ENCODE data around the gene HCFC1.

- TF ChIP-seq, protein P1, sequence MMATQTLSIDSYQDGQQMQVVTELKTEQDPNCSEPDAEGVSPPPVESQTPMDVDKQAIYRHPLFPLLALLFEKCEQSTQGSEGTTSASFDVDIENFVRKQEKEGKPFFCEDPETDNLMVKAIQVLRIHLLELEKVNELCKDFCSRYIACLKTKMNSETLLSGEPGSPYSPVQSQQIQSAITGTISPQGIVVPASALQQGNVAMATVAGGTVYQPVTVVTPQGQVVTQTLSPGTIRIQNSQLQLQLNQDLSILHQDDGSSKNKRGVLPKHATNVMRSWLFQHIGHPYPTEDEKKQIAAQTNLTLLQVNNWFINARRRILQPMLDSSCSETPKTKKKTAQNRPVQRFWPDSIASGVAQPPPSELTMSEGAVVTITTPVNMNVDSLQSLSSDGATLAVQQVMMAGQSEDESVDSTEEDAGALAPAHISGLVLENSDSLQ (IDR thresholded peaks at IDR 0.05) = no peak
- TF ChIP-seq LEF1 (IDR thresholded peaks at IDR 0.05; ENCODE audit: borderline replicate concordance) = no peak
- no peak for TF ChIP-seq FOXA1 (IDR thresholded peaks at IDR 0.05)
- TF ChIP-seq NFRKB (IDR thresholded peaks at IDR 0.05) = no peak
- no peak for TF ChIP-seq ELF4 (IDR thresholded peaks at IDR 0.05)
- TF ChIP-seq TARDBP (IDR thresholded peaks at IDR 0.05) = no peak
- TF ChIP-seq SP1 (IDR thresholded peaks at IDR 0.05) = no peak
- TF ChIP-seq ZNF384 (IDR thresholded peaks at IDR 0.05) = no peak
- TF ChIP-seq FOXK2 (IDR thresholded peaks at IDR 0.05) = no peak
- TF ChIP-seq L3MBTL2 (conservative IDR thresholded peaks at IDR 0.05) = no peak
- TF ChIP-seq ARNT (IDR thresholded peaks at IDR 0.05) = no peak
- TF ChIP-seq SUZ12 (IDR thresholded peaks at IDR 0.05) = no peak
These were observed 68.2 kb downstream of the HCFC1 start for GRCh38 chrX:153903238-153903980.
